Heart left ventricle (tissue), 16 donors: ENCODE results near the gene UNC80. TPM values are rescaled to one million over a fixed set of nuclear protein-coding genes. Genes with fewer than 3 reads are reported as not detected.

Experiments
- ATAC-seq, 4 donors: fragments of 200-7000 bp; cut with Tn5 transposase; one replicate each; pipeline ENCODE4 v1.9.1; 2020 to 2022; ENCODE audit warnings: moderate library complexity in 4 of 4, mild to moderate bottlenecking in 3 of 4, moderate number of reproducible peaks in 1 of 4
- DNase-seq, 5 donors: peaks; one replicate each; pipeline ENCODE4 v3.0.0-alpha.2; 2020
- H3K27ac ChIP-seq, 12 donors: fragments of 200-600 bp; sonication (generic) in 4 of 12; one replicate each; pipeline versions ENCODE4 v1.5.0 to v1.8.0; 2016 to 2022; ENCODE audit warnings: mild to moderate bottlenecking in 2 of 12
- H3K27me3 ChIP-seq, 9 donors: fragments of 200-600 bp; sonication (generic) in 2 of 9; one replicate each; pipeline versions ENCODE4 v1.5.1 to v1.8.0; 2016 to 2022; ENCODE audit warnings: mild to moderate bottlenecking in 3 of 9
- H3K36me3 ChIP-seq, 9 donors: fragments of 200-600 bp; sonication (generic) in 2 of 9; one replicate each; pipeline versions ENCODE4 v1.5.0 to v1.8.0; 2018 to 2022; ENCODE audit warnings: mild to moderate bottlenecking in 2 of 9
- H3K4me1 ChIP-seq, 12 donors: fragments of 200-600 bp; sonication (generic) in 4 of 12; one replicate each; pipeline versions ENCODE4 v1.5.0 to v1.8.0; 2016 to 2022; ENCODE audit warnings: mild to moderate bottlenecking in 3 of 12
- H3K4me3 ChIP-seq, 12 donors: fragments of 200-600 bp; sonication (generic) in 4 of 12; one replicate each; pipeline versions ENCODE4 v1.5.0 to v1.8.0; 2017 to 2022; ENCODE audit warnings: mild to moderate bottlenecking in 9 of 12, moderate library complexity in 4 of 12
- H3K9me3 ChIP-seq, 12 donors: fragments of 200-600 bp; sonication (generic) in 4 of 12; one replicate each; pipeline versions ENCODE4 v1.5.0 to v1.8.0; 2016 to 2022; ENCODE audit warnings: mild to moderate bottlenecking in 1 of 12
- POLR2A ChIP-seq, 2 donors: fragments of 450-650 bp; IDR thresholded peaks; one replicate each; pipeline ENCODE4 v1.6.1; 2017; ENCODE audit warnings: antibody characterized with exemption in 2 of 2, mild to moderate bottlenecking in 2 of 2, moderate library complexity in 2 of 2
- WGBS, 4 donors: extraction: QIAGEN DNeasy Blood & Tissue Kit in 2 of 4; methylation state at CpG; one replicate each; pipeline versions ENCODE4 v1.1.5 to v1.1.7; 2013 to 2018; 5-methylcytosine and 5-hydroxymethylcytosine counted together
- intact Hi-C, 10 donors: fragments of 100-400 bp; cut with DNase I; formaldehyde crosslinking; loops; one replicate each; pipeline versions ENCODE4 v1.11.1 to v1.14.2; 2022
- polyA plus RNA-seq, 2 donors: library from polyadenylated mRNA; stranded (reverse); fragments of 200-250 nt; gene quantifications; one replicate each; pipeline ENCODE4 v1.2.3, GENCODE V29; 2013
- total RNA-seq, 9 donors: library from RNA; depleted of rRNA in 2 of 9; stranded (reverse); fragments of >200 nt in 2 of 9; fragmentation: NEBNext Ultra II Directional in 3 of 9; extraction: Animal tissue kit (Norgen Biotek cat#: 25700) in 3 of 9; gene quantifications; one replicate each; pipeline versions ENCODE4 v1.1.0 to v1.2.4, GENCODE V29; 2016 to 2023
- TF ChIP-seq, protein P1 (sequence below), 12 donors: fragments of 200-600 bp; sonication (generic) in 4 of 12; IDR thresholded peaks; one replicate each; pipeline versions ENCODE4 v1.5.0 to v1.8.0; 2018 to 2022; ENCODE audit warnings: antibody characterized with exemption in 12 of 12, mild to moderate bottlenecking in 5 of 12
- donor health status: ischemic (EF 13 %, LVEDD 7.1; RV severe dilation, severe dysfunction).
- donor health status: healthy with polysubstance abuse.
- donor health status: DM: no; HTN: yes; CAD: no.
- donor health status: DM: no; HTN: no; CAD: no.
- donor health status: ischemic (EF 25% LVEDD 6.9; RV normal size, moderate dysfunction).
- donor health status: ischemic (EF 25% LVEDD 5.7; RV mildly dilated, moderate dysfunction).
- donor health status: healthy.
- donor health status: DM: yes; HTN: yes; CAD: no.
- donor health status: ischemic (EF 35%, LVEDD 5.7; RV mildly dilated, moderate dysfunction).
- donor health status: nonischemic (EF 11% LVEDD 7.7; RV severe dilation, severe dysfunction).
- donor health status: DM: yes; HTN: yes; CAD: no.
- donor health status: PGD.
- donor health status: ischemic (EF 29% LVEDD 5.4; RV normal size, mild dysfunction).
- donor health status: nonischemic (EF 23%, LVEDD 6.1; RV moderate dilation, normal function).

UNC80 gene
- total and polyA plus RNA-seq, 11 donors, result 0.04 to 1.4 (median 0.36) TPM; not detected in 6

DNA sequence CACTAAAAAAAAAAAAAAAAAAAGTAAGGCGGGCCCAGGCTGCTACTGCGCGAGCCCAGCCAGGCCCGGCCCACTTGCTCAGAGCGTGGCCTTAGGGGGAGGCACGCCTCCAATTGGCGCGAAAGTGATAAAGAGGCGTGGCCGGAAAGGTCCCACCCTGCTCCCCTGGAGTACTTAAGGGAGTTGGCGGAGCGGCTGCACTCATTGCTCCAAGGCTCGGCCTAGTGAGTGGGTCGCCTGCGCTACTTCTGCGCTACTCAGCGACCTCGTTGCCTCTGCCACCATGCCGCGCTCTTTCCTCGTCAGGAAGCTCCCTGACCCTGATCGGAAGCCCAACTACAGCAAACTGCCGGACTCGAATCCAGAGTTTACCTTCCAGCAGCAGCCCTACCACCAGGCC, 36.9 kb downstream of the UNC80 start:
- DNase-seq (no peak), ATAC-seq (no peak)
- Histone ChIP-seq H3K4me3 (no peak overlapping the region), H3K9me3 (no peaks in the 10 kb centered on the region), H3K4me1 (peaks cover 0 to 4% (median 0%) of the 10 kb centered on the region in 12 donors), H3K27ac (no peak overlapping the region), H3K36me3 (no peaks in the 10 kb centered on the region), H3K27me3 (no peaks in the 10 kb centered on the region)
- WGBS, 4 donors, result 96 to 98% (median 97%) methylated on average over 24 of the region's 24 CpGs
- intact Hi-C loops, result loop anchor here in 1 of 10 donors (10.0 kb wide), 1 partner anchor 964 kb away; no protein-coding TSS in a partner anchor
- TF ChIP-seq POLR2A (IDR thresholded peaks at IDR 0.05), result no peak
- TF ChIP-seq, protein P1, sequence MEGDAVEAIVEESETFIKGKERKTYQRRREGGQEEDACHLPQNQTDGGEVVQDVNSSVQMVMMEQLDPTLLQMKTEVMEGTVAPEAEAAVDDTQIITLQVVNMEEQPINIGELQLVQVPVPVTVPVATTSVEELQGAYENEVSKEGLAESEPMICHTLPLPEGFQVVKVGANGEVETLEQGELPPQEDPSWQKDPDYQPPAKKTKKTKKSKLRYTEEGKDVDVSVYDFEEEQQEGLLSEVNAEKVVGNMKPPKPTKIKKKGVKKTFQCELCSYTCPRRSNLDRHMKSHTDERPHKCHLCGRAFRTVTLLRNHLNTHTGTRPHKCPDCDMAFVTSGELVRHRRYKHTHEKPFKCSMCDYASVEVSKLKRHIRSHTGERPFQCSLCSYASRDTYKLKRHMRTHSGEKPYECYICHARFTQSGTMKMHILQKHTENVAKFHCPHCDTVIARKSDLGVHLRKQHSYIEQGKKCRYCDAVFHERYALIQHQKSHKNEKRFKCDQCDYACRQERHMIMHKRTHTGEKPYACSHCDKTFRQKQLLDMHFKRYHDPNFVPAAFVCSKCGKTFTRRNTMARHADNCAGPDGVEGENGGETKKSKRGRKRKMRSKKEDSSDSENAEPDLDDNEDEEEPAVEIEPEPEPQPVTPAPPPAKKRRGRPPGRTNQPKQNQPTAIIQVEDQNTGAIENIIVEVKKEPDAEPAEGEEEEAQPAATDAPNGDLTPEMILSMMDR (IDR thresholded peaks at IDR 0.05), result no peak

DNA sequence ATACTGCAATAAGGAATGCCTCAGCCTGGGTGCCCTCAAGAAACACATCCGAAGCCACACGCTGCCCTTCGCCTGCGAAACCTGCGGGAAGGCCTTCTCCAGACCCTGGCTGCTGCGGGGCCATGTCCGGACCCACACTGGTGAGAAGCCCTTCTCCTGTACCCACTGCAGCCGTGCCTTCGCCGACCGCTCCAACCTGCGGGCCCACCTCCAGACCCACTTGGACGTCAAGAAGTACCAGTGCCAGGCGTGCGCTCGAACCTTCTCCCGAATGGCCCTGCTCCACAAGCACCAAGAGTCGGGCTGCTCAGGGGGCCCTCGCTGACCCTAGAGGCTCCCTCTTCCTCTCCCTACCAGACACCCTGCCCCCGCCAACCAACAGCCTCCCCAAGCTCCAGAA, 37.6 kb downstream of the UNC80 start:
- WGBS, 4 donors, result 97 to 99% (median 98%) methylated on average over 12 to 20 of the region's 20 CpGs
- peak in 1 of 4 donors; percentile 20 for ATAC-seq
- Histone ChIP-seq H3K4me3 (no peak overlapping the region), H3K27me3 (no peaks in the 10 kb centered on the region), H3K4me1 (peaks cover 0 to 4% (median 0%) of the 10 kb centered on the region in 12 donors), H3K27ac (no peak overlapping the region), H3K36me3 (no peaks in the 10 kb centered on the region), H3K9me3 (no peaks in the 10 kb centered on the region)
- peak in 1 of 5 donors; percentile 57 for DNase-seq
- intact Hi-C loops, result loop anchor here in 1 of 10 donors (10.0 kb wide), 1 partner anchor 964 kb away; no protein-coding TSS in a partner anchor
- TF ChIP-seq POLR2A (IDR thresholded peaks at IDR 0.05), result no peak
- TF ChIP-seq, protein P1 (IDR thresholded peaks at IDR 0.05), result no peak

DNA sequence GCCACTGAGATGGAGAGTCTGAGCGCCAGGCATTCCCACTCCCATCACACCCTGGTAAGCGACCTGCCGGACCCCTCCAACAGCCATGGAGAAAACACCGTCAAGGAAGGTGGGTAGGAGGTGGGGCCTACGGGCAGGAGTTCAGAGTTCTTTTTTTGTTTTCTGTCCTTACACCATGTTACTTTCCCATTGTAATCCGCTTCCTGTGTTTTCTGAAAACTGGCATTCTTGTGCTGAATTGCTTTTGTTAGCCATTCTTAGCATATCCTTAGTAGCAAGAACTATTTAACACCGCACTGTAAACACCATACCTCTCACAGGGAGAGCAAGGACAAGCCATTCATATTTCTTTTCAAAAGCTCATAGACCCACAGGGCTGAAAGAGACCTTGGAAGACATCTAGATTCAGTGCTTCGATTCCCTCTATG, 46.2 kb downstream of the UNC80 start:
- H3K27ac ChIP-seq, result peak overlapping the region in 1 of 12 donors; percentile 23
- H3K27me3 ChIP-seq, result no peaks in the 10 kb centered on the region
- 54 to 68% (median 59%) methylated on average over 8 of the region's 8 CpGs for WGBS, 4 donors
- no peaks in the 10 kb centered on the region for H3K36me3 ChIP-seq
- no peaks in the 10 kb centered on the region for H3K9me3 ChIP-seq
- intact Hi-C loops, result no loop called here
- ATAC-seq (no peak), DNase-seq (no peak)
- no peak overlapping the region for H3K4me3 ChIP-seq
- TF ChIP-seq, protein P1 (IDR thresholded peaks at IDR 0.05), result no peak
- TF ChIP-seq POLR2A (IDR thresholded peaks at IDR 0.05), result no peak
- no peaks in the 10 kb centered on the region for H3K4me1 ChIP-seq

DNA sequence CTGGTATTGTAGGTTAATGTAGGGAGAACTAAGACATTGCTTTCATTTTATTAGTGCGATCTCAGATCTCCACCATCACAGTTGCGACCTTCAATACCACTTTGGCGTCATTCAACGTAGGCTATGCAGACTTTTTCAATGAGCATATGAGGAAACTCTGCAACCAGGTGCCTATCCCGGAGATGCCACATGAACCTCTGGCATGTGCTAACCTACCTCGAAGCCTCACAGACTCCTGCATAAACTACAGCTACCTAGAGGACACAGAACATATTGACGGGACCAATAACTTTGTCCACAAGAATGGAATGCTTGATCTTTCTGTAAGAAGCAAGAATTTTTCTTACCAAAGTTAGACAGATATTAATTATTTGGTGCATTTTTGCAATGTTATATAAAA, 47.3 kb downstream of the UNC80 start:
- ATAC-seq (no peak), DNase-seq (no peak)
- no peaks in the 10 kb centered on the region for H3K36me3 ChIP-seq
- H3K4me1 ChIP-seq, result no peaks in the 10 kb centered on the region
- no peaks in the 10 kb centered on the region for H3K9me3 ChIP-seq
- intact Hi-C loops, result no loop called here
- TF ChIP-seq, protein P1 (IDR thresholded peaks at IDR 0.05), result no peak
- no peak for TF ChIP-seq POLR2A (IDR thresholded peaks at IDR 0.05)
- no peak overlapping the region for H3K27ac ChIP-seq
- H3K27me3 ChIP-seq, result no peaks in the 10 kb centered on the region
- 96 to 98% (median 97%) methylated on average over 7 of the region's 7 CpGs for WGBS, 4 donors
- no peak overlapping the region for H3K4me3 ChIP-seq
